H4 (cell line): ENCODE data around the gene MDP1. TPM values are rescaled to one million over a fixed set of nuclear protein-coding genes. Genes with fewer than 3 reads are reported as not detected.
"Not testable (repeated sequence)": the region's sequence is repeated elsewhere in the genome, so short reads cannot be mapped to it uniquely, and the experiment has no call there.

Experiments
- DNase-seq: peaks from one replicate; pipeline ENCODE4 v3.0.0-alpha.2; 2015; ENCODE audit warnings: low spot score
- total RNA-seq: library from RNA; depleted of rRNA; stranded (reverse); fragments of >200 nt; shearing (Covaris generic); gene quantifications from 2 replicates; pipeline ENCODE4 v1.2.3, GENCODE V29; 2014

Gene MDP1
- total RNA-seq, 1 experiment from 2014 or later, result 36.7 TPM

GRCh38 chr14:24231263-24232120 lies 15.6 kb upstream of the MDP1 start:
- DNase-seq, result no peak

GRCh38 chr14:24228902-24229301 lies 13.0 kb upstream of the MDP1 start:
- DNase-seq, result no peak

- DNase-seq, result no peak
These were observed 10.6 kb upstream of the MDP1 start for GRCh38 chr14:24226473-24226872.

GRCh38 chr14:24224618-24225071 lies 8.8 kb upstream of the MDP1 start:
- no peak for DNase-seq

GRCh38 chr14:24222987-24223386 lies 7.1 kb upstream of the MDP1 start:
- not testable (repeated sequence) for DNase-seq

GRCh38 chr14:24219521-24219920 lies 3.7 kb upstream of the MDP1 start:
- DNase-seq, result no peak

GRCh38 chr14:24219080-24219479 lies 3.2 kb upstream of the MDP1 start:
- no peak for DNase-seq

GRCh38 chr14:24216876-24217275 lies 1.0 kb upstream of the MDP1 start:
- not testable (repeated sequence) for DNase-seq

- no peak for DNase-seq
These were observed 456 bp upstream of the MDP1 start for GRCh38 chr14:24216345-24216699.

GRCh38 chr14:24213866-24214662 lies 1.8 kb downstream of the MDP1 start:
- no peak for DNase-seq

GRCh38 chr14:24212924-24213865 lies 2.7 kb downstream of the MDP1 start, which contains the start of gene CHMP4A:
Gene CHMP4A, minus strand, starts transcription at chr14:24213488. Its CDS starts 49 bp downstream, at chr14:24213439.
- DNase-seq, result peak; percentile 99

- DNase-seq, result no peak
These were observed 4.6 kb downstream of the MDP1 start for GRCh38 chr14:24211311-24211710.

GRCh38 chr14:24207625-24208024 lies 8.2 kb downstream of the MDP1 start:
- DNase-seq, result no peak

- DNase-seq, result no peak
These were observed 8.7 kb downstream of the MDP1 start for GRCh38 chr14:24207104-24207551.

GRCh38 chr14:24206260-24207103 lies 9.4 kb downstream of the MDP1 start:
- no peak for DNase-seq

- no peak for DNase-seq
These were observed 11.4 kb downstream of the MDP1 start for GRCh38 chr14:24204163-24205146.

GRCh38 chr14:24203249-24203886 lies 12.5 kb downstream of the MDP1 start:
- DNase-seq, result not testable (repeated sequence)

- DNase-seq, result not testable (repeated sequence)
These were observed 13.3 kb downstream of the MDP1 start for GRCh38 chr14:24202538-24202937.
